Measurements from ENCODE around the gene MPPED1.

MPPED1 gene

DNA sequence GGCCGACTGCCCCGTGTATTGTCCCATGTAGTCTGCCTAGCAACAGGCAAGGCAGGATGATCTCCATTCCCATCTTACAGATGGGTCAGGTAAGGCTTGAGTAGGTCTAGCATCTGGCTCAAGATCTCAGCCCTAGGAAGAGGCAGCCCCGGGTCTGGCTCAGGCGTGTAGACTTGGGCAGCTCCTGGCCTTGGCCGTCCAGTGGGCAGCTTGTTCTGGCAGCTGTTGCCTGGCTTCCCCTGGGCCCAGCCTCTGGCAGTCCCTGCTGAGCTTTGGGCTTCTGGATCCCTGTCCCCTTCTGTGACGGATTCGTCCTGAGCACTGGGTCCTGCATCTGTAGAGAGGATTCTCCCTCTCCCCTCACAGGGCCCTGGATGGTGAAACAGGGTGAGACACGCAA lies 72.4 kb downstream of the MPPED1 start:
- TF ChIP-seq, protein P1, sequence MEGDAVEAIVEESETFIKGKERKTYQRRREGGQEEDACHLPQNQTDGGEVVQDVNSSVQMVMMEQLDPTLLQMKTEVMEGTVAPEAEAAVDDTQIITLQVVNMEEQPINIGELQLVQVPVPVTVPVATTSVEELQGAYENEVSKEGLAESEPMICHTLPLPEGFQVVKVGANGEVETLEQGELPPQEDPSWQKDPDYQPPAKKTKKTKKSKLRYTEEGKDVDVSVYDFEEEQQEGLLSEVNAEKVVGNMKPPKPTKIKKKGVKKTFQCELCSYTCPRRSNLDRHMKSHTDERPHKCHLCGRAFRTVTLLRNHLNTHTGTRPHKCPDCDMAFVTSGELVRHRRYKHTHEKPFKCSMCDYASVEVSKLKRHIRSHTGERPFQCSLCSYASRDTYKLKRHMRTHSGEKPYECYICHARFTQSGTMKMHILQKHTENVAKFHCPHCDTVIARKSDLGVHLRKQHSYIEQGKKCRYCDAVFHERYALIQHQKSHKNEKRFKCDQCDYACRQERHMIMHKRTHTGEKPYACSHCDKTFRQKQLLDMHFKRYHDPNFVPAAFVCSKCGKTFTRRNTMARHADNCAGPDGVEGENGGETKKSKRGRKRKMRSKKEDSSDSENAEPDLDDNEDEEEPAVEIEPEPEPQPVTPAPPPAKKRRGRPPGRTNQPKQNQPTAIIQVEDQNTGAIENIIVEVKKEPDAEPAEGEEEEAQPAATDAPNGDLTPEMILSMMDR (IDR thresholded peaks at IDR 0.05) = no peak
- TF ChIP-seq ZFX (IDR thresholded peaks at IDR 0.05; ENCODE audit: borderline replicate concordance) = no peak
- H3K27ac ChIP-seq = no peak overlapping the region

DNA sequence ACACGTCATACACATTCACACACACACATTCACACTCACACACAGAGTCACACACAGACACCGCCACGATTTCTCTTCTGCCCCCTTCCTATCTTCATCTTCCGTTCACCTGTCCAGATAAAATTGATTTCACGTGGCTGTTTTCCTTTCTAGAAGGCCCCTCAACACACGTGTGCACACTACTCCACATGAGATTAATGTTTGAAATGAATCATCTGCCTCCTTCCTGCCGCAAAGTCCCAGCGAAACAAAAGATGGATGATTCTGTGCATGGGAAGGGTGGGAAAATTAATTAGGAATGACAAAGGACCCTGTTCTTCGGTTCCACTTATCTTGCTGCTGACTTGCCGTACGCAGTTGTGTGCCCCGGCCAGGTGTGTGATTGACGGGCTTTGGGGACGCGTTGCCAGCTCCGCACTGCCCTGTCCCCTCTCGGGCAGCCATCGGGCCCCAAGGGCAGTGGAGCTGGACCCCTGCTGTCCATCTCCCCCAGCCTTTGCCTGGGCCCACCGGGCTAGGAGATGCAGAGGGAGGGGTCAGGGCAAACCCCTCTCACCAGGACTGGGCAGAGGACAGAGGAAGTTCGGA lies 73.8 kb downstream of the MPPED1 start:
- H3K27ac ChIP-seq = no peak overlapping the region
- no peak for TF ChIP-seq ZFX (IDR thresholded peaks at IDR 0.05; ENCODE audit: borderline replicate concordance)
- TF ChIP-seq, protein P1 (IDR thresholded peaks at IDR 0.05) = no peak

DNA sequence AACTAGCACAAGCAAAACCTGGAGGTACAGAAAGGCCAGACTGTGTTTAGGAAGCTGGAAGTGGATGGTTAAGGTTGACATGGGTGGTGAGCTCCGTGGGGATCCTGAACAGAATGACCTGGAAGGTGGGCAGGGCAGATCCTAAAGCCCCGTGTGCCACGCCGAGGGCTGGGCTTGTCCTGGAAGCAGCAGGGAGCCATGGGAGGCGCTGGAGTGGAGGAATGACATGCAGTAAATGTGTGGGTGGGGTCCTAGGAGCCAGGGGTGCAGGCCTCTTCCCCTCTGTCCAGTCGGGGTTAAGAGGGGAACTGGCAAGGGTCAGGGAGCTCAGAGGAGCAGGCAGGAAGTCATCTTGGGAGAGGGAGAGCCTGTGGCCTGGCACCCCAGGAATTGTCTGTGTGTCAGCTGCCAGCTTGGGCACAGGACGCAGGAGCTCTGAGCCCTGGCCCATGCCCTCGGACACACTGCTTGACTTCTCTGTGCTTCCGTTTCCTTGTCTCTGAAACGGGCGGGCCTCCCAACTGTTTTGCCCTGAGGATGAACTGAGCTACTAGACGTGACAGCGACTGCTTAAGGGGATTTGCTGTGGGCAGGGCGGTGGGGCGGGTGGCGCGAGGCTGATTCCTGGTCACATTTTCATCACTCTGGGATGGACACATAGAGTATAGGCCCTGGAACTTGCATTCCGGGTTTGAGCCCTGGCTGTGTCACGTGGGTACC lies 75.7 kb downstream of the MPPED1 start:
- no peak overlapping the region for H3K27ac ChIP-seq
- no peak for TF ChIP-seq ZFX (IDR thresholded peaks at IDR 0.05; ENCODE audit: borderline replicate concordance)
- TF ChIP-seq, protein P1 (IDR thresholded peaks at IDR 0.05) = no peak

DNA sequence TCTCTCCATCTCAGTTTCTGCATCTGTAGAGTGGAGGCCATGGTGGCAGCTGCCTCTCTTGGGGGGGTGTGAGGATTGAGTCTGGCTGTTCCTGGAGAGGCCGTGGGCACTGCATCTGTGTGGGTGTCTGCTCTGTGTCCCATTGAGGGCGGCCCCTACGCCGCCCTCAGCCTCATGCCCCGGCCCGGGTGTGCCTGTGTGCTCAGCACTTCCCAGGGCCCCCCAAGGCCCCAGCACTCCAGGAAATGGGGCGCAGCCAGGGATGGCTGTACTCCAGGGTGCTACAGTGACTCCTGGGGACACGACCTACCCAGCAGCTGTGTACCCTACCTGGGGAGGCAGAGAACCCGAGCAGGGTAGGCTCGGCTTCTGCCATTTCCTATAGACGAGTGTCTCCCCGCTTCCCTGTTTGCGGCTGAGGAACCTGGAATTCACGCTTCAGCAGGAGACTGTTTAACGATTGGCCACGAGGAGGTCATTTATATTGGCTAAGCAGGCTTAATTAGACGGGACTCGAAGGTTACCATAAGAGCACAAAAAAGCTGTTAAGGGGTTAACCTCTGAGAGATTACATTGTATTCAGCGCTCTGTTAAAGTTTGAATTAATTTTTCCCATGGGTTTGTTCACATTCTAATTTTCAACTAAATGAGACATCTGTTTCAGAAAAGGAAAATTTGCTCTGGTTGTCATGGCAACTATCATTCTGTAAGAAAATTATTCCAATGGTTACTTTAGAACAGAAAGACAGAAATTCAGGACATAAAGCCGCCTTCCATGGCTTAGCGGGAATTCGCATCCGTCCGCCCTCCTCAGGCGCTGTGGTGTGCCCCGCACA lies 76.4 kb downstream of the MPPED1 start:
- H3K27ac ChIP-seq = no peak overlapping the region

DNA sequence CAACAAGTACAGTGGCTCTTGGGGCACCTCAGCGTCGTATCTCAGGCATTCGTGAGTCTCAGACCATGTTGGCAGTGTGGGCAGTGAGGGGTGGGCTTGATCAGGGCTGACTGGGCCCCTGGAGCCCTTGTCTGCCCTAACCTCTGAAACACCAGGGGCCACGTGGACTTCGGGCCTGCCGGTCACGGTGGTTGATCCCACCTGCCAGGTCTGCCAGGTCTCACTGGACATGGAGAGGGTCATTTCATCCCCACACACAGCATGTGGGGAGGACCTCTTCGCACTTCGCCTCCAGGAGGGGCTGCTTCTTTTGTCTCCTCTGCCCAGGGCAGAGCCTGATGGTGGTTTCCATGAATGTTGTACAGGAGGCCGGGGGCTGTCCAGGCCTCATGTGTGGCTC lies 77.1 kb downstream of the MPPED1 start:
- no peak for TF ChIP-seq ZFX (IDR thresholded peaks at IDR 0.05; ENCODE audit: borderline replicate concordance)
- TF ChIP-seq, protein P1 (IDR thresholded peaks at IDR 0.05) = no peak
- H3K27ac ChIP-seq = no peak overlapping the region

More for the DNA sequence above, 76.4 kb downstream of the MPPED1 start:
- TF ChIP-seq, protein P1 (IDR thresholded peaks at IDR 0.05) = no peak
- TF ChIP-seq ZFX (IDR thresholded peaks at IDR 0.05; ENCODE audit: borderline replicate concordance) = no peak

DNA sequence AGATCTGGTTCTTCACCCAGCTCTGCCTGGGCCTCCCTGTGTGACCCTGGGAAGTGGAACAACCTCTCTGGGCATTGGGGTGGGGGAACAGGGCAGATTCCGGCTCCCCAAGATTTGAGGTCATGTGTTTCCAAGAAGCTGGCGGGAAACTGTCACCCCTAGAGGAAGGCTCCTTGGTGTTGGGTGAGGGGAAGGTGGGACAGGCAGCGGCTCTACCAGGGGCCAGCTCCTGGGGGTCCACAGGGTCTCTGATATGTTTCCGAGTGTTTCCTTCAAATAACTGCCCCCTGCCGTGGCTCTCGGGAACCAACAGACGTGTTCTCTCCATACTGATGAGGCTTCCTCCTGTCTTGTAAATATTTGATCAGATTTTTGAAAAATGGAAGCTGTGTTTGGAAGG lies 78.5 kb downstream of the MPPED1 start:
- H3K27ac ChIP-seq = no peak overlapping the region
- TF ChIP-seq ZFX (IDR thresholded peaks at IDR 0.05; ENCODE audit: borderline replicate concordance) = no peak
- TF ChIP-seq, protein P1 (IDR thresholded peaks at IDR 0.05) = no peak
